Measurements from ENCODE around the gene CYRIA.
A peak's percentile ranks its signal among the peaks of the same experiment; 100 is the strongest.

CYRIA gene

GRCh38 chr2:16665748-16666448, at the start of gene CYRIA:
Gene CYRIA, minus strand, starts transcription at chr2:16665834. Its CDS starts 77,715 bp downstream, at chr2:16588119.
- DNase-seq: peak; percentile 80

- DNase-seq: no peak
Observed at GRCh38 chr2:16713011-16713423, 47.4 kb upstream of the CYRIA start.

GRCh38 chr2:16709769-16710168, 44.1 kb upstream of the CYRIA start:
- DNase-seq: peak; percentile 93

- no peak for DNase-seq
Observed at GRCh38 chr2:16708173-16708572, 42.5 kb upstream of the CYRIA start.

- DNase-seq: no peak
Observed at GRCh38 chr2:16707014-16707623, 41.5 kb upstream of the CYRIA start.

- DNase-seq: peak; percentile 62
Observed at GRCh38 chr2:16700551-16701259, 35.1 kb upstream of the CYRIA start.

GRCh38 chr2:16693854-16694253, 28.2 kb upstream of the CYRIA start:
- DNase-seq: no peak

- no peak for DNase-seq
Observed at GRCh38 chr2:16691261-16691660, 25.6 kb upstream of the CYRIA start.

GRCh38 chr2:16687955-16688354, 22.3 kb upstream of the CYRIA start:
- DNase-seq: no peak

- no peak for DNase-seq
Observed at GRCh38 chr2:16687222-16687621, 21.6 kb upstream of the CYRIA start.

- no peak for DNase-seq
Observed at GRCh38 chr2:16686641-16687040, 21.0 kb upstream of the CYRIA start.

- DNase-seq: no peak
Observed at GRCh38 chr2:16685340-16685715, 19.7 kb upstream of the CYRIA start.

GRCh38 chr2:16684676-16685339, 19.2 kb upstream of the CYRIA start:
- DNase-seq: no peak

- no peak for DNase-seq
Observed at GRCh38 chr2:16683576-16683975, 17.9 kb upstream of the CYRIA start.

GRCh38 chr2:16682431-16683118, 16.9 kb upstream of the CYRIA start:
- no peak for DNase-seq

- peak; percentile 34 for DNase-seq
Observed at GRCh38 chr2:16680781-16681180, 15.1 kb upstream of the CYRIA start.

GRCh38 chr2:16680304-16680703, 14.7 kb upstream of the CYRIA start:
- peak; percentile 85 for DNase-seq

GRCh38 chr2:16678964-16679363, 13.3 kb upstream of the CYRIA start:
- DNase-seq: no peak

- DNase-seq: no peak
Observed at GRCh38 chr2:16677875-16678274, 12.2 kb upstream of the CYRIA start.

GRCh38 chr2:16675781-16676180, 10.1 kb upstream of the CYRIA start:
- no peak for DNase-seq

GRCh38 chr2:16674154-16674553, 8.5 kb upstream of the CYRIA start:
- no peak for DNase-seq

- DNase-seq: no peak
Observed at GRCh38 chr2:16671760-16672159, 6.1 kb upstream of the CYRIA start.

- DNase-seq: no peak
Observed at GRCh38 chr2:16669388-16669787, 3.8 kb upstream of the CYRIA start.
